ENCODE results near the gene ZCCHC14.
"Not testable (repeated sequence)": the region's sequence is repeated elsewhere in the genome, so short reads cannot be mapped to it uniquely, and the experiment has no call there.

ZCCHC14 gene

DNA sequence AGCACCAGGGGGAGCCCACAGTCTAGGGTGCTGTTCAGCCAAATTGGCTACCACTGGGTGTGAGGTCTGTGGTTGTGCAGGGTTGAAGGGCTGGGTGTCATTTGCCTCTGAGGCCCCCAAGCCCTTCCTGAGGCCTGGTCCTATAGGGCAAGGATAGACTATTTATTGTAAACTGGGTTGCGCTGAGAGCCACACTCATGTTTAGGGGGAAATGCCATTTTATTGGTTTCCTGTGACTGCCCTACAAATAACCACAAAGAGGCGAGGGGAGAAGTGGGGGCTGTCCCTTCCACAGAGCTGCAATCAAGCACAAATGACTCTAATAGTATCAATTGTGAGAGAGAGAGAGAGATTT is 3.6 kb upstream of the ZCCHC14 start:
- FAIRE-seq (no peak), DNase-seq (ENCODE audit: insufficient read length, low spot score) (no peak)
- peak; percentile 44 for TF ChIP-seq SPI1 (IDR thresholded peaks at IDR 0.05; ENCODE audit: low read depth, low read length)
- no peak for TF ChIP-seq POLR2A (IDR thresholded peaks at IDR 0.05; ENCODE audit: low read depth, low read length)

GRCh38 chr16:87495578-87496446 is 3.0 kb upstream of the ZCCHC14 start:
- no peak for DNase-seq (ENCODE audit: insufficient read length, low spot score)
- FAIRE-seq, result no peak
- no peak for TF ChIP-seq SPI1 (IDR thresholded peaks at IDR 0.05; ENCODE audit: low read depth, low read length)
- no peak for TF ChIP-seq POLR2AphosphoS5 (IDR thresholded peaks at IDR 0.05; ENCODE audit: low read depth, low read length)
- no peak for TF ChIP-seq POLR2A (IDR thresholded peaks at IDR 0.05; ENCODE audit: low read depth, low read length)
- TF ChIP-seq TAF1 (IDR thresholded peaks at IDR 0.05; ENCODE audit: low read depth, low read length), result no peak
- TF ChIP-seq POU2F2 (IDR thresholded peaks at IDR 0.05; ENCODE audit: low read depth, low read length), result no peak
- no peak for TF ChIP-seq PAX5 (IDR thresholded peaks at IDR 0.05; ENCODE audit: insufficient read depth, low read length, severe bottlenecking)

- FAIRE-seq, result no peak
Measured at GRCh38 chr16:87493608-87494280, 920 bp upstream of the ZCCHC14 start.

GRCh38 chr16:87492291-87492630 is 563 bp downstream of the ZCCHC14 start:
- DNase-seq (ENCODE audit: insufficient read length, low spot score), result no peak
- TF ChIP-seq POLR2AphosphoS5 (IDR thresholded peaks at IDR 0.05; ENCODE audit: low read depth, low read length) (no peak), POU2F2 (IDR thresholded peaks at IDR 0.05; ENCODE audit: low read depth, low read length) (no peak), SPI1 (IDR thresholded peaks at IDR 0.05; ENCODE audit: low read depth, low read length) (no peak), POLR2A (IDR thresholded peaks at IDR 0.05; ENCODE audit: low read depth, low read length) (no peak), PAX5 (IDR thresholded peaks at IDR 0.05; ENCODE audit: insufficient read depth, low read length, severe bottlenecking) (no peak), TAF1 (IDR thresholded peaks at IDR 0.05; ENCODE audit: low read depth, low read length) (no peak)
- no peak for FAIRE-seq

More at GRCh38 chr16:87493608-87494280, 920 bp upstream of the ZCCHC14 start:
- no peak for DNase-seq (ENCODE audit: insufficient read length, low spot score)
- TF ChIP-seq POU2F2 (IDR thresholded peaks at IDR 0.05; ENCODE audit: low read depth, low read length) (no peak), SPI1 (IDR thresholded peaks at IDR 0.05; ENCODE audit: low read depth, low read length) (no peak), PAX5 (IDR thresholded peaks at IDR 0.05; ENCODE audit: insufficient read depth, low read length, severe bottlenecking) (no peak), POLR2A (IDR thresholded peaks at IDR 0.05; ENCODE audit: low read depth, low read length) (no peak), TAF1 (IDR thresholded peaks at IDR 0.05; ENCODE audit: low read depth, low read length) (no peak), POLR2AphosphoS5 (IDR thresholded peaks at IDR 0.05; ENCODE audit: low read depth, low read length) (no peak)

- no peak for FAIRE-seq
Measured at GRCh38 chr16:87491522-87492290, 1.1 kb downstream of the ZCCHC14 start.

GRCh38 chr16:87490799-87491521 is 1.9 kb downstream of the ZCCHC14 start:
- DNase-seq (ENCODE audit: insufficient read length, low spot score); FAIRE-seq: not testable (repeated sequence)

More at GRCh38 chr16:87491522-87492290, 1.1 kb downstream of the ZCCHC14 start:
- TF ChIP-seq POLR2A (IDR thresholded peaks at IDR 0.05; ENCODE audit: low read depth, low read length) (no peak), POLR2AphosphoS5 (IDR thresholded peaks at IDR 0.05; ENCODE audit: low read depth, low read length) (no peak), TAF1 (IDR thresholded peaks at IDR 0.05; ENCODE audit: low read depth, low read length) (no peak), SPI1 (IDR thresholded peaks at IDR 0.05; ENCODE audit: low read depth, low read length) (no peak), PAX5 (IDR thresholded peaks at IDR 0.05; ENCODE audit: insufficient read depth, low read length, severe bottlenecking) (no peak), POU2F2 (IDR thresholded peaks at IDR 0.05; ENCODE audit: low read depth, low read length) (no peak)
- DNase-seq (ENCODE audit: insufficient read length, low spot score), result no peak

- no peak for DNase-seq (ENCODE audit: insufficient read length, low spot score)
- TF ChIP-seq SPI1 (IDR thresholded peaks at IDR 0.05; ENCODE audit: low read depth, low read length) (no peak), POU2F2 (IDR thresholded peaks at IDR 0.05; ENCODE audit: low read depth, low read length) (no peak), POLR2AphosphoS5 (IDR thresholded peaks at IDR 0.05; ENCODE audit: low read depth, low read length) (no peak), TAF1 (IDR thresholded peaks at IDR 0.05; ENCODE audit: low read depth, low read length) (no peak), POLR2A (IDR thresholded peaks at IDR 0.05; ENCODE audit: low read depth, low read length) (no peak), PAX5 (IDR thresholded peaks at IDR 0.05; ENCODE audit: insufficient read depth, low read length, severe bottlenecking) (no peak)
- FAIRE-seq, result no peak
Measured at GRCh38 chr16:87490096-87490798, 2.6 kb downstream of the ZCCHC14 start.

DNA sequence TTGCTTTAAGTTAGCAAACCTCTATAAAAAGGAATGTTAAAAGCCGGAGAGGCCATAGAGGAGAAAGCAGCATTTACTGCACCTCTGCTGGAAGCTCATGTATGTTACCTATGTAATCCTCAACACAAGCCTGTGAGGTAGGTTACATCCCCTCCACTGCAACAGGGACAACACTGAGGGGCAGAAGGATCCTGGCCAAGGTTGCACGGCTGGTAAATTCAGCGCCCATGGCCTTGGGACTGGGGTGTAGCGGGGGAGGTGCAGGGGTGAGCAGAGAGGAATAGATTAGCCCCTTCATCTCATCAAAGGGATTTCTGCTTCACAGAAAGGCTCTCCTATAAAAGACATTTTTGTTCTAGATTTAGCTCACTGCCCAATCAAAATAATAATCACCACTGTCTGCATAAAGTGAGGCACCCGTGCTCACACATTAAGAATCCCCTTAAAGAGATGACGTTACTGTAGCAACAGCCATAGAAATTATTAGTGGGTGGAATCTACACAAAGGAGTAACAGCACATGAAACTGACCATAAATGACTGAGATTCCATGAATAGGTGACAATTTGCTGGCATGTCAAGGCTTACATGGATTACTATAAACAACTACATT is 3.3 kb downstream of the ZCCHC14 start:
- TF ChIP-seq POLR2A (IDR thresholded peaks at IDR 0.05; ENCODE audit: low read depth, low read length), result no peak
- no peak for TF ChIP-seq TAF1 (IDR thresholded peaks at IDR 0.05; ENCODE audit: low read depth, low read length)
- TF ChIP-seq POU2F2 (IDR thresholded peaks at IDR 0.05; ENCODE audit: low read depth, low read length), result no peak
- DNase-seq (ENCODE audit: insufficient read length, low spot score) (no peak), FAIRE-seq (no peak)

DNA sequence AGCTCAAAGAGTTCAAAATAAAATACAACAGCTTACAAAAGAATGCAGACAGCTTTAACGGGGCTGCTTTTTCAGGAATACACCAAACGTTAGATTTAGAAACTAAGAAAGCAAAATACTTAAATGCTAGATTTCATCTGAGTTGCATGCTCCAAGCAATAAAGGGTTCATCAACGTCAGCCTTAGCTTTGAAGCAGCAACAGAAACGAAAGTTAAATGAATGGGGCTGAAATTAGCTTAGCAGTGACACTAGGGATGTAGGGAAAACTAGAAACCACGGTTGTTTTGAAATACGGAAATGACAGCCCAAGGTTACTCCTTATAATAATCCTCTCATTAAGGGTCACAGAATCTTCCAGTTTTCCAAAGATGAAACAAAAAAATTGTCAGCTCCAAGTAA is 3.9 kb downstream of the ZCCHC14 start:
- not testable (repeated sequence) for DNase-seq (ENCODE audit: insufficient read length, low spot score); FAIRE-seq
